Activated CD8-positive, alpha-beta T cell treated with anti-CD3 and anti-CD28 coated beads for 36 hours (primary cell): Measurements from ENCODE around the gene FABP1. TPM values are rescaled to one million over a fixed set of nuclear protein-coding genes. Genes with fewer than 3 reads are reported as not detected.

Experiments used
- ATAC-seq: fragments of 200-7000 bp; cut with Tn5 transposase; one replicate; pipeline ENCODE4 v1.10.0; 2021; ENCODE audit warnings: mild to moderate bottlenecking, moderate library complexity
- CTCF ChIA-PET: fragments of 350-600 bp; sonication (Branson Sonifier 250); formaldehyde crosslinking; loops from one replicate; lab custom pipeline; 2021; ENCODE audit warnings: antibody characterized with exemption; lab: Charles Lee
- POLR2A ChIA-PET: fragments of 350-600 bp; sonication (Branson Sonifier 250); formaldehyde crosslinking; loops from one replicate; lab custom pipeline; 2021; ENCODE audit warnings: antibody characterized with exemption; lab: Charles Lee
- DNase-seq: peaks from one replicate; pipeline ENCODE4 v3.0.0-alpha.2; 2020
- H3K27ac Mint-ChIP-seq: one replicate; pipeline ENCODE4 v1.8.0; 2021; ENCODE audit warnings: mild to moderate bottlenecking, mixed read lengths
- H3K27me3 Mint-ChIP-seq: one replicate; pipeline ENCODE4 v1.8.0; 2021; ENCODE audit warnings: mixed read lengths
- H3K36me3 Mint-ChIP-seq: one replicate; pipeline ENCODE4 v1.8.0; 2021; ENCODE audit warnings: low read depth, mixed read lengths
- H3K4me1 Mint-ChIP-seq: one replicate; pipeline ENCODE4 v1.8.0; 2021; ENCODE audit warnings: low read depth, mixed read lengths
- H3K4me3 Mint-ChIP-seq: one replicate; pipeline ENCODE4 v1.8.0; 2021; ENCODE audit warnings: mild to moderate bottlenecking, moderate library complexity, mixed read lengths
- H3K9me3 Mint-ChIP-seq: one replicate; pipeline ENCODE4 v1.8.0; 2021; ENCODE audit warnings: mixed read lengths
- intact Hi-C: fragments of 100-400 bp; cut with micrococcal nuclease; formaldehyde crosslinking; loops from one replicate; pipeline ENCODE4 v1.10.0; 2022
- total RNA-seq, 2 experiments: library from RNA; stranded (reverse); gene quantifications; one replicate each; pipeline ENCODE4 v1.2.3, GENCODE V29; 2021
- TF ChIP-seq, protein P1 (sequence below): fragments of 200-600 bp; IDR thresholded peaks from one replicate; pipeline ENCODE4 v1.8.0; 2022; ENCODE audit warnings: antibody characterized with exemption, mild to moderate bottlenecking

Gene FABP1
- total RNA-seq, 2 experiments from 2014 or later: not detected

- H3K4me1 Mint-ChIP-seq: peaks cover 9% of the 10 kb centered on the region
- no peaks in the 10 kb centered on the region for H3K9me3 Mint-ChIP-seq
- CTCF ChIA-PET: interaction anchor here (2.5 kb wide), 1 partner anchor 25 kb away, joined by 8 read pairs; no protein-coding TSS in a partner anchor
- TF ChIP-seq, protein P1, sequence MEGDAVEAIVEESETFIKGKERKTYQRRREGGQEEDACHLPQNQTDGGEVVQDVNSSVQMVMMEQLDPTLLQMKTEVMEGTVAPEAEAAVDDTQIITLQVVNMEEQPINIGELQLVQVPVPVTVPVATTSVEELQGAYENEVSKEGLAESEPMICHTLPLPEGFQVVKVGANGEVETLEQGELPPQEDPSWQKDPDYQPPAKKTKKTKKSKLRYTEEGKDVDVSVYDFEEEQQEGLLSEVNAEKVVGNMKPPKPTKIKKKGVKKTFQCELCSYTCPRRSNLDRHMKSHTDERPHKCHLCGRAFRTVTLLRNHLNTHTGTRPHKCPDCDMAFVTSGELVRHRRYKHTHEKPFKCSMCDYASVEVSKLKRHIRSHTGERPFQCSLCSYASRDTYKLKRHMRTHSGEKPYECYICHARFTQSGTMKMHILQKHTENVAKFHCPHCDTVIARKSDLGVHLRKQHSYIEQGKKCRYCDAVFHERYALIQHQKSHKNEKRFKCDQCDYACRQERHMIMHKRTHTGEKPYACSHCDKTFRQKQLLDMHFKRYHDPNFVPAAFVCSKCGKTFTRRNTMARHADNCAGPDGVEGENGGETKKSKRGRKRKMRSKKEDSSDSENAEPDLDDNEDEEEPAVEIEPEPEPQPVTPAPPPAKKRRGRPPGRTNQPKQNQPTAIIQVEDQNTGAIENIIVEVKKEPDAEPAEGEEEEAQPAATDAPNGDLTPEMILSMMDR: no peak
- intact Hi-C loops: no loop called here
- DNase-seq (no peak), ATAC-seq (no peak)
- no peaks in the 10 kb centered on the region for H3K27me3 Mint-ChIP-seq
- no peak overlapping the region for H3K4me3 Mint-ChIP-seq
- H3K36me3 Mint-ChIP-seq: no peaks in the 10 kb centered on the region
- H3K27ac Mint-ChIP-seq: no peak overlapping the region
- POLR2A ChIA-PET: no interaction called here
These were observed 42.3 kb downstream of the FABP1 start for GRCh38 chr2:88085602-88086001.

DNA sequence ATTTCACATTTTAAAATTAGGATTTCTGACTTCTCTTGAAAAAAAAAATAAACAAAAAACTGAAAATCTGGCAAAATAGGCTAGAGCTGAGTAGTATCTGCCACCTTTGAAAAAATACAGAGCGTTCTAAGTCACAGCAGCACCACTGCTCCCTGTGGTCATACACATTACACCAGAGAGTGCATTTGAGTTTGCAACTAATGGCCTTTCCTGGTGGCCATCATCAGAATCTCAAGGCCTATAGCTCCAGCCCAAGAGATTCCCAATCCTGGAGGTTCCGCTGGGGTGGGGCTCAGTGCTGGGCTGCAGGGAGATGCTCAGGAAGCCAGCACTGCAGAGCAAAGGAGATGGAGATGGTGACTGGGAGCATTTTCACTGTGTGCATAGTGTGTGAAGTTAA, 42.8 kb downstream of the FABP1 start:
- DNase-seq (no peak), ATAC-seq (no peak)
- TF ChIP-seq, protein P1: no peak
- intact Hi-C loops: no loop called here
- Mint-ChIP-seq H3K9me3 (no peaks in the 10 kb centered on the region), H3K27me3 (no peaks in the 10 kb centered on the region), H3K4me3 (no peak overlapping the region), H3K27ac (no peak overlapping the region), H3K4me1 (peaks cover 4% of the 10 kb centered on the region), H3K36me3 (no peaks in the 10 kb centered on the region)
- POLR2A ChIA-PET: no interaction called here
- CTCF ChIA-PET: interaction anchor here (2.5 kb wide), 1 partner anchor 25 kb away, joined by 8 read pairs; no protein-coding TSS in a partner anchor

DNA sequence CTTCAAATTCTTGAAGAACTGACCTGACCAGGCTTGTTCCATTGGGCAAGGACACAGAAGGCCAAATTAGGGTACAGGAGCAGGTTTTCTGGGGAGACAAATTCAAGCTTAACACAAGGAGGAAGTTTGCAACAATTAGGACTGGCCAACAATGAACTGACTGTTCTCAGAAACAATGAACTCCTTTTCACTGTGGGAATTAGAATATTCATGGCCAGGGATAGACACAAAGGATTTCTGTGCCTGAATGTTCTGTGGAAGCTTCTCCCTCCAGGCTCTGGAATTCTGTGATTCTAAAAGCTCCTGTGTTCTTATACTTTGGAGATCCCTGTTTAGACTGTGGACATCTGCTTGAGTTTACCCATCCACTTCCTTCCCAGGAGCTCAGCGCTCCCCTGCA, 45.1 kb downstream of the FABP1 start:
- Mint-ChIP-seq H3K36me3 (no peaks in the 10 kb centered on the region), H3K4me3 (no peak overlapping the region), H3K4me1 (no peaks in the 10 kb centered on the region), H3K27ac (no peak overlapping the region), H3K9me3 (no peaks in the 10 kb centered on the region), H3K27me3 (no peaks in the 10 kb centered on the region)
- no peak for ATAC-seq
- TF ChIP-seq, protein P1: no peak
- ChIA-PET CTCF (interaction anchor here (0.9 kb wide), 1 partner anchor 23 kb away, joined by 4 read pairs; no protein-coding TSS in a partner anchor), POLR2A (no interaction called here)
- intact Hi-C loops: no loop called here
- DNase-seq: no peak

DNA sequence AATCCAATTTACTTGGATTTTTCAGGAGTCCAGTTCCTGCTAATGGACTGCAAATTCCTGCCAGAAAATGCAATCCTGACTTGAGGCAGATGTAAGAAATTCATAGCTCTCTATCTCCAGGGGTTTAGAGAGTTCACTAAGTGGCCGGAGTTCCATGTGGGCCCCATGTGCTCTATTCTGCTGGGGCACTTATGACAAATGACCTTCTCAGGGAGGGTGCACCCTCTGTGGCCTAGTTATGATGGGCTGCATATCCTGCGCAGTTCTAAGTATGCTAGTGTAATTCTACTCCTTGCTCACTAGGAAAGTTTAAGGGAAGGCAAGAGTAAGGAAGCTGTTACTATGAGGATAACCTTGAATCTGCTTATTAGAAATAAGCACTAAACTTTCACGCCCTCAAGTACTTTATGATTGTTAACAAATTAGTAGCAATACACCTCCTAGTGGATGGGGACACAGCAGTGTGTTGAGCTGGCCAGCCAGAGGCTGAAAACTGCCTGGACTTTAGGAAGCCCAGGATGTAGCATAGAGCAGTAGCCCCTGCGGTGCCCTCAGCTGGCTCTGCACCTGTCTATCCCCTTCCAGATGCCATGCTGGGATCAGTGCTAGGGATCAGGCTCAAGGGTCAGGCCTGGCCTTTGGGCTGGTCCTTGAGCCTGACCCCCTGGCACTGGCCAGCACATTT, 45.8 kb downstream of the FABP1 start:
- no peak for ATAC-seq
- H3K27me3 Mint-ChIP-seq: no peaks in the 10 kb centered on the region
- H3K27ac Mint-ChIP-seq: no peak overlapping the region
- no peaks in the 10 kb centered on the region for H3K4me1 Mint-ChIP-seq
- H3K9me3 Mint-ChIP-seq: no peaks in the 10 kb centered on the region
- H3K36me3 Mint-ChIP-seq: no peaks in the 10 kb centered on the region
- no peak for DNase-seq
- ChIA-PET POLR2A (no interaction called here), CTCF (interaction anchor here (0.9 to 1.1 kb wide), 2 partner anchors 22 kb away, joined by 4 read pairs; no protein-coding TSS in a partner anchor)
- no peak overlapping the region for H3K4me3 Mint-ChIP-seq
- TF ChIP-seq, protein P1: no peak
- intact Hi-C loops: no loop called here

GRCh38 chr2:88080545-88080944, 47.3 kb downstream of the FABP1 start:
- no peak overlapping the region for H3K4me3 Mint-ChIP-seq
- no peaks in the 10 kb centered on the region for H3K36me3 Mint-ChIP-seq
- intact Hi-C loops: no loop called here
- H3K9me3 Mint-ChIP-seq: no peaks in the 10 kb centered on the region
- POLR2A ChIA-PET: no interaction called here
- no peak overlapping the region for H3K27ac Mint-ChIP-seq
- DNase-seq (no peak), ATAC-seq (no peak)
- CTCF ChIA-PET: no interaction called here
- TF ChIP-seq, protein P1: no peak
- H3K4me1 Mint-ChIP-seq: no peaks in the 10 kb centered on the region
- H3K27me3 Mint-ChIP-seq: no peaks in the 10 kb centered on the region
